Measurements from ENCODE around the gene NID1. TPM values are rescaled to one million over a fixed set of nuclear protein-coding genes. Genes with fewer than 3 reads are reported as not detected.

Gene NID1
- polyA plus RNA-seq, 1 donor = 76.0 TPM

GRCh38 chr1:235948774-235949427 lies 116.0 kb downstream of the NID1 start:
- WGBS (ENCODE audit: insufficient coverage, low lambda C conversion rate) = 100% methylated on average over 1 of the region's 4 CpGs
- no peak overlapping the region for H3K27ac ChIP-seq (ENCODE audit: low read length)

GRCh38 chr1:235947989-235948388 lies 116.9 kb downstream of the NID1 start:
- DNase-seq = no peak
- Histone ChIP-seq H3K27ac (ENCODE audit: low read length) (no peak overlapping the region), H3K4me1 (ENCODE audit: control insufficient read depth, insufficient read depth, low read length) (no peaks in the 10 kb centered on the region), H3K4me3 (ENCODE audit: low read length) (no peak overlapping the region), H3K27me3 (ENCODE audit: control insufficient read depth, insufficient read depth, low read length) (peaks cover 2% of the 10 kb centered on the region), H3K36me3 (ENCODE audit: control insufficient read depth, insufficient read depth, low read length) (no peaks in the 10 kb centered on the region), H3K9me3 (ENCODE audit: control insufficient read depth, low read depth, low read length) (no peaks in the 10 kb centered on the region)
- WGBS (ENCODE audit: insufficient coverage, low lambda C conversion rate) = 40% methylated on average over 1 of the region's 7 CpGs

More at GRCh38 chr1:235948774-235949427, 116.0 kb downstream of the NID1 start:
- Histone ChIP-seq H3K9me3 (ENCODE audit: control insufficient read depth, low read depth, low read length) (no peaks in the 10 kb centered on the region), H3K27me3 (ENCODE audit: control insufficient read depth, insufficient read depth, low read length) (peaks cover 2% of the 10 kb centered on the region), H3K4me3 (ENCODE audit: low read length) (no peak overlapping the region), H3K36me3 (ENCODE audit: control insufficient read depth, insufficient read depth, low read length) (no peaks in the 10 kb centered on the region), H3K4me1 (ENCODE audit: control insufficient read depth, insufficient read depth, low read length) (no peaks in the 10 kb centered on the region)
- no peak for DNase-seq

DNA sequence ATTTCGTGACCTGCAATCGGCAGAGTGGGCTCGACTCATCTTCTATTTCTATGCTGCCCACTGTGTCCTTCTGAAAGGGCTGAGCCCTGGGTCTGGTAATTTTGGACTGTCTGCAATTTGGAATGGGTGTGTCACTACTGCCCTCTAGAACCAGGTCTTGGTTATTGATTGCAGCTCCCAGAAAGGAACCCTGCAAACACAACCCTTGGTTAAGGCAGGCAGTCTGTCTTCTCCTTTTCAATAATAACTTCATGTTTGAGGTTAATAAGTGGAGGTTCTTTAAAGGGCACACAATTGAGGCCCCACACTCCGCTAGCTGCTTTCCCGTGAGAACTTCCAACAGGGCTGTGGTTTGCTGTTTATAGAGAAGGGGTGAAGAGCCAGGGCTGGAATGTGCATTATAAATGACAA lies 118.3 kb downstream of the NID1 start:
- H3K27ac ChIP-seq (ENCODE audit: low read length) = no peak overlapping the region
- H3K36me3 ChIP-seq (ENCODE audit: control insufficient read depth, insufficient read depth, low read length) = no peaks in the 10 kb centered on the region
- DNase-seq = no peak
- no peak overlapping the region for H3K4me3 ChIP-seq (ENCODE audit: low read length)
- peaks cover 2% of the 10 kb centered on the region for H3K27me3 ChIP-seq (ENCODE audit: control insufficient read depth, insufficient read depth, low read length)
- H3K4me1 ChIP-seq (ENCODE audit: control insufficient read depth, insufficient read depth, low read length) = no peaks in the 10 kb centered on the region
- no CpG with 5 or more reads among the region's 5 CpGs for WGBS (ENCODE audit: insufficient coverage, low lambda C conversion rate)
- H3K9me3 ChIP-seq (ENCODE audit: control insufficient read depth, low read depth, low read length) = no peaks in the 10 kb centered on the region

- Histone ChIP-seq H3K4me3 (ENCODE audit: low read length) (no peak overlapping the region), H3K9me3 (ENCODE audit: control insufficient read depth, low read depth, low read length) (no peaks in the 10 kb centered on the region), H3K27me3 (ENCODE audit: control insufficient read depth, insufficient read depth, low read length) (peaks cover 2% of the 10 kb centered on the region), H3K4me1 (ENCODE audit: control insufficient read depth, insufficient read depth, low read length) (no peaks in the 10 kb centered on the region), H3K27ac (ENCODE audit: low read length) (no peak overlapping the region), H3K36me3 (ENCODE audit: control insufficient read depth, insufficient read depth, low read length) (no peaks in the 10 kb centered on the region)
- DNase-seq = no peak
- no CpG with 5 or more reads among the region's 15 CpGs for WGBS (ENCODE audit: insufficient coverage, low lambda C conversion rate)
Observed at GRCh38 chr1:235945775-235946570, 118.9 kb downstream of the NID1 start.

DNA sequence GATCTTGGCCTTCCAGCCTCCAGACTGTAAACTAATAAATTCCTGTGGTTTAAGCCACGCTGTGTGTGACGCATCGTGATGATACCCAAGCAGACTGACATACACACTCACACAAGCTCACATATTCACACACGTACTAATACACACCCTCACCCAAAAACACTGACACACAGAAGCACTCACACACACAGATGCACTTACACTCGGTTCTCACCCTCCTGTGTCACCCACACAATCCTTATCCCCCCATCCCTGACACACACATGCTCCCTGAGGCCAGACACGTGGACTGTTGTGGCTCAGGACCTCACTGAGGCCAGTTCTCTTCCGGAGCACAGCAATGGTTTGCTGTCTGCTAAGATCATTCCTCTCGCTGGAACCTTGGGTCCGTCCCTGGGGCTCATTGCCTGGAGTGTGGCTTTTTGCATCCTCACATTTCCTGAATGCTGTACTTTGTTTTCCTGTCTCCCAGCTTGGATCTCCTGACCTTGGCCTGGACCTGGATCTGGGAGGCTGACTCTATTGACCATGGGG lies 121.2 kb downstream of the NID1 start:
- no peak for DNase-seq
- WGBS (ENCODE audit: insufficient coverage, low lambda C conversion rate) = no CpG with 5 or more reads among the region's 9 CpGs
- no peaks in the 10 kb centered on the region for H3K27me3 ChIP-seq (ENCODE audit: control insufficient read depth, insufficient read depth, low read length)
- no peaks in the 10 kb centered on the region for H3K9me3 ChIP-seq (ENCODE audit: control insufficient read depth, low read depth, low read length)
- no peak overlapping the region for H3K27ac ChIP-seq (ENCODE audit: low read length)
- H3K4me1 ChIP-seq (ENCODE audit: control insufficient read depth, insufficient read depth, low read length) = no peaks in the 10 kb centered on the region
- H3K36me3 ChIP-seq (ENCODE audit: control insufficient read depth, insufficient read depth, low read length) = no peaks in the 10 kb centered on the region
- H3K4me3 ChIP-seq (ENCODE audit: low read length) = no peak overlapping the region

- Histone ChIP-seq H3K27ac (ENCODE audit: low read length) (no peak overlapping the region), H3K4me3 (ENCODE audit: low read length) (no peak overlapping the region), H3K36me3 (ENCODE audit: control insufficient read depth, insufficient read depth, low read length) (no peaks in the 10 kb centered on the region), H3K9me3 (ENCODE audit: control insufficient read depth, low read depth, low read length) (no peaks in the 10 kb centered on the region), H3K27me3 (ENCODE audit: control insufficient read depth, insufficient read depth, low read length) (no peaks in the 10 kb centered on the region), H3K4me1 (ENCODE audit: control insufficient read depth, insufficient read depth, low read length) (no peaks in the 10 kb centered on the region)
- WGBS (ENCODE audit: insufficient coverage, low lambda C conversion rate) = 93% methylated on average over 3 of the region's 6 CpGs
- DNase-seq = no peak
Observed at GRCh38 chr1:235942979-235943575, 121.8 kb downstream of the NID1 start.

- H3K9me3 ChIP-seq (ENCODE audit: control insufficient read depth, low read depth, low read length) = no peaks in the 10 kb centered on the region
- DNase-seq = no peak
- no peak overlapping the region for H3K27ac ChIP-seq (ENCODE audit: low read length)
- H3K4me3 ChIP-seq (ENCODE audit: low read length) = no peak overlapping the region
- no peaks in the 10 kb centered on the region for H3K36me3 ChIP-seq (ENCODE audit: control insufficient read depth, insufficient read depth, low read length)
- WGBS (ENCODE audit: insufficient coverage, low lambda C conversion rate) = 100% methylated on average over 1 of the region's 6 CpGs
- no peaks in the 10 kb centered on the region for H3K4me1 ChIP-seq (ENCODE audit: control insufficient read depth, insufficient read depth, low read length)
- no peaks in the 10 kb centered on the region for H3K27me3 ChIP-seq (ENCODE audit: control insufficient read depth, insufficient read depth, low read length)
Observed at GRCh38 chr1:235942625-235942934, 122.3 kb downstream of the NID1 start.

- Histone ChIP-seq H3K4me1 (ENCODE audit: control insufficient read depth, insufficient read depth, low read length) (no peaks in the 10 kb centered on the region), H3K27ac (ENCODE audit: low read length) (no peak overlapping the region), H3K27me3 (ENCODE audit: control insufficient read depth, insufficient read depth, low read length) (no peaks in the 10 kb centered on the region), H3K4me3 (ENCODE audit: low read length) (no peak overlapping the region), H3K9me3 (ENCODE audit: control insufficient read depth, low read depth, low read length) (no peaks in the 10 kb centered on the region), H3K36me3 (ENCODE audit: control insufficient read depth, insufficient read depth, low read length) (no peaks in the 10 kb centered on the region)
- WGBS (ENCODE audit: insufficient coverage, low lambda C conversion rate) = 87% methylated on average over 3 of the region's 12 CpGs
- no peak for DNase-seq
Observed at GRCh38 chr1:235941876-235942624, 122.8 kb downstream of the NID1 start.

DNA sequence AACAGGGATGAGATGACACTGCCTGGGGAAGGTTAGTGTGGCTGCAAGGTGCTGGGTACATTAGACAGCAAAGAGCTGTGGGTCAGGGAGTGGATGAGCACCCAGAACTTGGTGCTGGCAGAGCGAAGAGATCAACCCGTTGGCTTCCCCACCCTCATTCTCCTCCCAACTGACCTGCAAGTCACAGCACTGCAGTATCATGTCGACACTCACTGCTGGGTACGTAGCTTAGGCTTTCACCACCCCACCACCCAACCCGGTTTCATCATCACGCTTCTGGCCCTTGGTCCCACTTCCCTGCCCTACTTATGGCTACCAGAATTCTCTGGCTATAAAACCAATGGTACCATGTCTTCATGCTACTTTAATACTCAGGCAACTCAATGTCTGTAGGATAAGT lies 124.6 kb downstream of the NID1 start:
- H3K4me3 ChIP-seq (ENCODE audit: low read length) = no peak overlapping the region
- DNase-seq = no peak
- H3K27me3 ChIP-seq (ENCODE audit: control insufficient read depth, insufficient read depth, low read length) = no peaks in the 10 kb centered on the region
- H3K4me1 ChIP-seq (ENCODE audit: control insufficient read depth, insufficient read depth, low read length) = no peaks in the 10 kb centered on the region
- no peaks in the 10 kb centered on the region for H3K9me3 ChIP-seq (ENCODE audit: control insufficient read depth, low read depth, low read length)
- H3K27ac ChIP-seq (ENCODE audit: low read length) = no peak overlapping the region
- no CpG with 5 or more reads among the region's 6 CpGs for whole genome bisulfite sequencing (ENCODE audit: insufficient coverage, low lambda C conversion rate)
- H3K36me3 ChIP-seq (ENCODE audit: control insufficient read depth, insufficient read depth, low read length) = no peaks in the 10 kb centered on the region

DNA sequence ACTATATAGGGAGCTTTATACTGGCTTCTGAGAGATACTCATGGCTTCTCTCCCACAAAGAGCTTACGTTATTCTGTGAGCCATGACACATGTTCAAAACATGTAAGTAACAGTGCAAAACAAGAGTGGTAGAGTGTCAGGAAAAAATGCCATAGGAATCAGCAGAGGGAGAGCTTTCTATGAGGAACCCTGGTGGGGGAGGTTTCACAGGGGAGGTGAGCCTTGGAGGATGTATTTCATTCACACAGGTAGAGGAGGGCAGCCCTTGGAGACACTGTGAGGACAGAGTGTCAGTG lies 125.5 kb downstream of the NID1 start:
- WGBS (ENCODE audit: insufficient coverage, low lambda C conversion rate) = 60% methylated on average over 1 of the region's 1 CpG
- no peak for DNase-seq
- H3K9me3 ChIP-seq (ENCODE audit: control insufficient read depth, low read depth, low read length) = no peaks in the 10 kb centered on the region
- H3K4me1 ChIP-seq (ENCODE audit: control insufficient read depth, insufficient read depth, low read length) = no peaks in the 10 kb centered on the region
- no peaks in the 10 kb centered on the region for H3K27me3 ChIP-seq (ENCODE audit: control insufficient read depth, insufficient read depth, low read length)
- no peaks in the 10 kb centered on the region for H3K36me3 ChIP-seq (ENCODE audit: control insufficient read depth, insufficient read depth, low read length)
- no peak overlapping the region for H3K4me3 ChIP-seq (ENCODE audit: low read length)
- no peak overlapping the region for H3K27ac ChIP-seq (ENCODE audit: low read length)

All from large intestine (tissue), 3 donors.